HG03439 (cell line): ENCODE results near the gene PTGFR.

ENCODE experiments used
- ATAC-seq: cut with Tn5 transposase; IDR thresholded peaks from one replicate; pipeline ENCODE4 v1.9.1; 2021; ENCODE audit warnings: mild to moderate bottlenecking, moderate library complexity; ENCODE audit not compliant: unreplicated experiment

The PTGFR gene

DNA sequence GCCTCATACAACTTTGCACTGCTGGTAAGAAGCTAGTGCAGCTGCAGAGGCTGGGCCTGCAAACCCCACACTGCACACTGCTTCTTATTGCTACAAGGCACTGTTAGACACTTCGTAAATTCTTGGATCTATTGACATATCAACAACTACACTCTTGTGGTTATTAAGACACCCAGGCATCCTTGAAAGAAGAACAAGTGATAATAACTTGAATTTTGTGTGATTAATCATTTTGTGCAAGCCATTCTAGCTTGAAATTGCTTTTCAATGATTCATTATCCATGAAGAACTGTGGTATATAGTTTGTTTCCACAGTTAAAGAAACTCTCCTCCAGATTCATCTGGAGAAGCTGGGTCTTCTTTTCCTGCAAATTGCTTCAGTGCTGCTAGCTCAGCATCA lies 95.8 kb downstream of the PTGFR start:
- no peak for ATAC-seq

DNA sequence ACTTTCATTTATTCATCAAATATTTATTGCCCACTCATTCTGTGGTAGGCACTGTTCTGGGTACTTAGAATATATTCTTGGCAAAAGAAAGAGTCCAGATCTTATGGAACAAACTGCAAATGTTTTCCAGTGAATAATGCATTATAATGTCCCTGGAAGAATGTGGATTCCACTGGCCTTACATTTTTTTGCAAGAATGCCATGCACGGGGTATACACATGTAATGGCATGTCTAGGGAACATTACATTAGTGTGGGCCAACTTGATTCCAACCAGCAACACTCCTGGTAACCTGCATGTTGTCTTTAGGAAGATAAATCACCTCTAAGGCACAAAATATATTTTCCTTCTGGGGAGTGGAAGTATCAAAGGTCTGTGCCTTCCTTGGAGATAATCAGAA lies 96.4 kb downstream of the PTGFR start:
- ATAC-seq, result no peak
